ENCODE measurements around the gene LRATD1. TPM values are rescaled to one million over a fixed set of nuclear protein-coding genes. Genes with fewer than 3 reads are reported as not detected.
A peak's percentile ranks its signal among the peaks of the same experiment; 100 is the strongest.
"Not testable (repeated sequence)": the region's sequence is repeated elsewhere in the genome, so short reads cannot be mapped to it uniquely, and the experiment has no call there.

Gene LRATD1, protein sequence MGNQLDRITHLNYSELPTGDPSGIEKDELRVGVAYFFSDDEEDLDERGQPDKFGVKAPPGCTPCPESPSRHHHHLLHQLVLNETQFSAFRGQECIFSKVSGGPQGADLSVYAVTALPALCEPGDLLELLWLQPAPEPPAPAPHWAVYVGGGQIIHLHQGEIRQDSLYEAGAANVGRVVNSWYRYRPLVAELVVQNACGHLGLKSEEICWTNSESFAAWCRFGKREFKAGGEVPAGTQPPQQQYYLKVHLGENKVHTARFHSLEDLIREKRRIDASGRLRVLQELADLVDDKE
- total RNA-seq (2014; rRNA removed; shearing (Covaris generic); ENCODE audit: low replicate concordance) = 1.2 and 1.9 TPM in 2 replicates

DNA sequence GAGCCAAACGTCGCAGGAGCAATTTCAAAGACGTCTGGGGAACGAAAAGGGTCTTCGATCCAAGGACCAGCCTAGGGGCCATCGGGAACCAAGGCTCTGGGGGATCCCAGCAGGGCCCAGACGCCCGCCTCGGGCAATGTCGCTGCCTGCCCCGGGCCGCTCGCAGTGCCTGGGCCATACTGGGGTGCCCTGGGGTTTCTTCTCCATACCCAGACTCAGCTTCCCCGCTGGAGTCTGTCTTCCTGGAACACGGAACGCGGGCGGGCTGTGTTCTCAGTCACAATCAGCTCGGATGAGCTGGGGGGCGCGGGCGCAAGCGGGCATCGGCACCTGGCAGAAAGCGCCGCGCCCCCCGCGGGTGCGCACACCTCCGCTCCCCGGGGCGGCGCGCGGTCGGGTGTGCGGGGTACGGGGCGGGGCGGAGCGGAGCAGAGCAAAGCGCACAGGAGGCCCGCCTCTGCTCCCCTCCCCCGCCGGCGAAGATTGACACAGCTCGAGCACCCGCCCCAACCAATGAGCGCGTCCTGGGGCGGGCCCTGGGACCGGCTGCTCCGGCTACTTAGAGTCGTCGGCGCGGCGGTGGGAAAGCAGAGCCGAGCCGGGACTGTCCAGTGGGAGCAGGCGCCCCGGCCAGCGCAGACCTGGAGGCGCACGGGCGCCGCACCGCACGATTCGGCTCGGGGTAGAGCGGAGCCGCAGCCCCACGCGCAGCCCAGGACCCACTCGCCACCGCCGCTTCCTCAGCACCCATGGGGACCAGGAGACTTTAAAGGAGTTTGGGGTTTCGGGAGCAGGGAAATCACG is at the start of gene LRATD1:
Gene LRATD1 (plus strand): TSS at position 585 of the 804 bp plus-strand sequence. CDS start 1,263 bp downstream, outside the sequence.
- peak; percentile 88 for DNase-seq (ENCODE audit: low read depth)
- in situ Hi-C loops (cut with HindIII; ENCODE audit: low pct_unique_long_range_greater_than_20kb, low sequenced_read_pairs) = no loop called here

DNA sequence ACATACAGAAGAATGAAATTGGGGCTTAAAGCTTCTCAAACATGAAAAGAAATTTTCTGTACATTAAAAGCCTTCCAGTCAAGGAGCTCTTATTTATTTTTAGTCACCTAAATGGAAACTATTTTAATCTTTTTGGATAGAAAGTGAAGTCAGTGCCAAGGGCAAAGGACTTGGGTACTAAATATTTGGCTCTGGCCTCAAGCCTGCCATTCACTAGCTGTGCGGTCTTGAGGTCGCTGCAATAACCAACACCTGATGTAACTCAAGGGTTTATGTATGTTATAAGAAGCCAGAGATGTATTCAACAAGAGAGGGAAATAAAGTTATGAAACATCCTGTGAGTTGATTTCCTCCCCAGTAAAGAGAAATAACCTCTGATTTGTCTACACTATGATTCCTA is 49.5 kb upstream of the LRATD1 start:
- no peak for DNase-seq (ENCODE audit: low read depth)
- in situ Hi-C loops (cut with HindIII; ENCODE audit: low pct_unique_long_range_greater_than_20kb, low sequenced_read_pairs) = no loop called here

DNA sequence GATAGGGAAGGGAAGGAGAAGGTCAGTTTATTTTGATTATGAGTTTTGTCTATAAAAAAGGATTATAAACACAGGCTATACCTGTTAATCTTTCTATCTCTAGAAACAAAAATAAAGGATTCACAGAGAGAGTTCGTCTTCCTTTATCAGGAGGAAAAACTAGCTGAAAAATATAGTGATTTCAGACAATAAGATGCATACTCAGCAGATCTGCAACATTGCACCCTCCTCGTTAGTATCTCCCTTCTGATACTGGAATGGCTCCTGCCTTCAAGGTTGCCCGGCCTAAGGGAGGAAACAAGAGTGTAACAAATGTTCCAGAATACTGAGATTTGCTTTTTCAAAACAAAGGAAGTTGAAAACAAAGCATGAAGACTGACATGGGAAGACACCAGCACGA is 48.7 kb upstream of the LRATD1 start:
- DNase-seq (ENCODE audit: low read depth) = no peak
- in situ Hi-C loops (cut with HindIII; ENCODE audit: low pct_unique_long_range_greater_than_20kb, low sequenced_read_pairs) = no loop called here

DNA sequence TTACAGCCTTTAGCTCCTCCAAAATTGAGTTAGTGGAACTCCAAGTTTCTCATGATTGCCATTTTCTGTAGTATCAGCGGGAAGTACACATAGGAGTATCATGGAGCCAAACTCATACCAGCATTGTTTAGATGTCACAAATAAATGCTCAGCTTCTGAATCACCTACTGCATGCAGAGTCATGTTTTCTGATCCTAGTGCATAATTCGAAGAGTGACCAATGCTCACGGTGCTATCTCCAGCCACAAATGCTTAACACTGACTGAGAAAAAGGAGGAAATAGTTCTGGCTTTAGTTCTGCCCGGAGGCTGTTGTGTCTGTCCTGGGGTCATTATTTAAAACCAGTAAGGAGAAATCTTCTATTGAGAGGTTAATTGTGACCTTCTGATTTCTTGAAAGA is 45.4 kb upstream of the LRATD1 start:
- peak; percentile 3 for DNase-seq (ENCODE audit: low read depth)

DNA sequence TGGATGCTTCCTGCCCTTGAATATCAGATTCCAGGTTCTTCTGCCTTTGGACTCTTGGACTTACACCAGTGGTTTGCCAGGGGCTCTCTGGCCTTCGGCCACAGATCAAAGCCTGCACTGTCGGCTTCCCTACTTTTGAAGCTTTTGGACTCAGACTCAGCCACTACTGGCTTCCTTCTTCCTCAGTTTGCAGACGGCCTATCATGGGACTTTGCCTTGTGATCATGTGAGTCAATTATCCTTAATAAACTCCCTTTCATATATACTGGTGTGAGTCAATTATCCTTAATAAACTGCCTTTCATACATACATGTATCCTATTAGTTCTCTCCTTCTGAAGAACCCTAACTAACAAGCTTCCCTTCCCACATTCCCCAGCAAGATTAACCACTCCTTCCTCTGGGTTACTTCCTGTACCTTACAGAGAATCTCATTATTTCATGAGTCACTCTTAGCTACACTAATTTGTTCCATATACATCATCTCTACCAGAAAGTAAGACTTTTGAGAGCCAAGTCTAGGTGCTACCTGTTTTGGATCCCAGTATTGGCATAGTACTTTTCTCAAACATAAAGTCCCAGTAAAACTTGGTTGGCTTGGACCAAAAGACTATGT is 31.3 kb upstream of the LRATD1 start:
- no peak for DNase-seq (ENCODE audit: low read depth)
- in situ Hi-C loops (cut with HindIII; ENCODE audit: low pct_unique_long_range_greater_than_20kb, low sequenced_read_pairs) = no loop called here

More for the DNA sequence above, 45.4 kb upstream of the LRATD1 start:
- in situ Hi-C loops (cut with HindIII; ENCODE audit: low pct_unique_long_range_greater_than_20kb, low sequenced_read_pairs) = no loop called here

DNA sequence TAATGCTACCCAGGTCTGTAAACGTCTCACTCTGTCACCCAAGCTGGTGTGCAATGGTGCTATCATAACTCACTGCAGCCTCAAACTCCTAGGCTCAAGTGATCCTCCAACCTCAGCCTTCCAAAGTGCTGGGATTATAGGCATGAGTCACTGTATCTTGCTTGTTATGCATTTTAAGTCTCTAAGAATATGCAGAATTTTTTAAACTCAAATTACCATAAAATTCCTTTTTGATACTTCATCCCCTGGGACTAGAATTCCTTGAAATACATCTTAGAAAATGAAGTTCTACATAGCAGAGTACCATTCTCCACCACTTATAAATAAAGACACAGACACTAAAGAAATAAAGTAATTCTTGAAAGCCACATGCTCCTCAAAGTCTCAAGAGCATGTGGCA is 30.2 kb upstream of the LRATD1 start:
- in situ Hi-C loops (cut with HindIII; ENCODE audit: low pct_unique_long_range_greater_than_20kb, low sequenced_read_pairs) = no loop called here
- no peak for DNase-seq (ENCODE audit: low read depth)

DNA sequence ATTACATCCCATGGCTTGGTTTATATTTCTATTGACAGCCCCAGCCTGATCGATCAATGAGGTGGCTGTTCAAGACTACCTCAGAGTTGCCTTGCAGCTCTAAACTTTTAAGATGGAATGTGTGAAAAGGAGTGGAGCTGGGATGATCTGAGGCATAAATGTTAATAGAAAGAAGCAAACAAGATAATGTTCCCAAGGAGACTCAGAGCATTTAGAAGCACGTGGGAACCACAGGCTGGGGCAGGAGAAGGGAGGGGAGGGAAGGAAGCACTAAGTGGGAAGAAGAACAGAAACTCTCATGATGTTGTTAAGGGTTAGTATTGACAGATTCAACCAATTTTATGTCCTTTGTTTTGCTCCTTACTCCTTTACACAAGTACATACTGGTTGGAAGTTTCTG is 28.8 kb upstream of the LRATD1 start:
- in situ Hi-C loops (cut with HindIII; ENCODE audit: low pct_unique_long_range_greater_than_20kb, low sequenced_read_pairs) = no loop called here
- no peak for DNase-seq (ENCODE audit: low read depth)

DNA sequence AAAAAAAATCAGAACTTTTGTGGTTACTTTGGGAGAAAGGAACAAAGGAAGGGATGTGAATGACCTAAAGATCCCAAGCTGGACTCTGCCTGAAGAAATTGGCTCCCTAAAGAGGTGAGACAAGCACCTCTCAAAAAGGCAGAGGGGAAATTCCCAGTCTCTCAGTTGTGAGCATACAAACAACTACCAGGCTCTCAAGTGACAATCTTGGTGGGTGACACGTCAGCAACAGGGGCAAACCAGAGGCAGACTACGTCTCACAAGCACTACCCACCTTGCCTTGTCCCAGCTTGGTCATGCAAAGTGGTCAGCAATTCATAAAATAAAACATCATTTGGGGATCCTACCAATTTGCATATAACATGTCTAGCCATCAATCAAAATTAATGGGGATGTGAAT is 24.3 kb upstream of the LRATD1 start:
- in situ Hi-C loops (cut with HindIII; ENCODE audit: low pct_unique_long_range_greater_than_20kb, low sequenced_read_pairs) = no loop called here
- no peak for DNase-seq (ENCODE audit: low read depth)

DNA sequence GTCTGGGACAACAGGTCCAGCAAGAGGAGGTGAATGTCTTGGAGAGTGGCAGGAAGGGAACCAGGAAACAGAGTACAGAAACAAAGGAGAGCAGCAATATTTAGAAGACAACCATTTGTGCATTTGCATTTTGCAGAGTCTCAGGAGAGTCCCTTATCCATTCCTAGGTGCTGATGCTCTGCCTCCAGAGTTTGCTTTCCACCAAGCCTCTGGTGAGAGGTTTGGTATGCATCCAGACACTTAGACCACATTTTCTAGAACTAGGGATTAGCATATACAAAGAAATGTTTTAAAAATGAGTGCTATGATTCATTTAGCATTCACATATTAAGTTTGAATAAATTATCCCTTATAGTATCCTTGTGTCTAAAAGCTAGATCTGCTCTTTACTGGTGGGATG is 18.5 kb upstream of the LRATD1 start:
- in situ Hi-C loops (cut with HindIII; ENCODE audit: low pct_unique_long_range_greater_than_20kb, low sequenced_read_pairs) = no loop called here
- DNase-seq (ENCODE audit: low read depth) = no peak

DNA sequence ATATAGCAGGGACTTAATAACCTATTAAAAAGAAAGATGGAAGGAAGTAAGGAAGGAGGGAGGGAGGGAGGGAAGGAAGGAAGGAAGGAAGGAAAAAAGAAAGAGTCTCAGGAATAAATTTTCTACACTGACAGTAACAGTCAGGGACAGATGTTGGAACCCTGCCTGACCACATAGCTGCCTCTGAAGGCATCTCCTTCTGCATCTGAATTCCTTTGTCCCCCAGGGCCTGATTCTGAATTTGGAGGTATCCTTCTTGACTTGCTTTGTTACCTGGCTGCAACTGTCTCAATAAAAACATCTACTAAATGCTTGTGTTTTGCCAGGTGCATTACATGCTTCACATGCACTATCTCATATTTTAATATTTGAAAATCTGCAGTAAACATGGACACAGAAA is 17.4 kb upstream of the LRATD1 start:
- in situ Hi-C loops (cut with HindIII; ENCODE audit: low pct_unique_long_range_greater_than_20kb, low sequenced_read_pairs) = no loop called here
- DNase-seq (ENCODE audit: low read depth) = no peak

DNA sequence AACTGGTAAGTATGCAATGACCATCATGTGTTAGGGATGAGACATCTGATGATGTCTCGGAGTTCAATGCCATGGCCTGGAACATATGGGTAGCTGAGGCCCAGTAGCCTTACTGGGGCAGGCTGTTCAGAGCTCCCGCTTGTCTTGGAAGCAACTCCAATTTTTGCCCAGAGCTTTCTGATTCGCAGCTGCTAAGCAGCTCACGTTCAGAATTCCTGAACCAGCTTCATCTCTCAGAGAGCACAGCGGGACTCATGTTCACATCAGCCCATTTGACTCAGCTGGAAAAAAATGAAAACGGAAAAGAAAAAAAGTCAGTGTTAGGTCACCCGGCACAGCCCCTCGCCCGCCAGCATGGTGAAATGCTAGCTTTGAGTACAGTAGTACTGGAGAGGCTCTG is 16.8 kb upstream of the LRATD1 start:
- DNase-seq (ENCODE audit: low read depth) = no peak
- in situ Hi-C loops (cut with HindIII; ENCODE audit: low pct_unique_long_range_greater_than_20kb, low sequenced_read_pairs) = no loop called here

DNA sequence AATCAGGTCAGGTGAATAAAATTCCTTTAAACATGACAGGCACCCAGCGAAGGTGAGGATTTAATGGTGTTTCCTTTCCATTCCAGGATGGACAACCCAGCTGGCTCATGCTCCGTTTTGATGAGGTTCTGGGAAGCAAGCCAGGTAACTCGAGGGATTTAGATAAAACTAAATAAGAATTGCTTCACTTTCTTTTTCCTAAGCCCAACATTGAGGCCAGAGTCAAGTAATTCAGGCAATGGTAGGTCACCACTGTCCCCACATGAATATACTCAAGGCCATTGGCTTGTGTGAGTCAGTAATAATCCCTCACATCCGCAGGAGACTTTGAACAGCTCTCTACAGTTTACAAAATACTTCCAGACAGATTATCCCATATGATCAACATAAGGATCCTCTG is 16.2 kb upstream of the LRATD1 start:
- in situ Hi-C loops (cut with HindIII; ENCODE audit: low pct_unique_long_range_greater_than_20kb, low sequenced_read_pairs) = no loop called here
- no peak for DNase-seq (ENCODE audit: low read depth)

DNA sequence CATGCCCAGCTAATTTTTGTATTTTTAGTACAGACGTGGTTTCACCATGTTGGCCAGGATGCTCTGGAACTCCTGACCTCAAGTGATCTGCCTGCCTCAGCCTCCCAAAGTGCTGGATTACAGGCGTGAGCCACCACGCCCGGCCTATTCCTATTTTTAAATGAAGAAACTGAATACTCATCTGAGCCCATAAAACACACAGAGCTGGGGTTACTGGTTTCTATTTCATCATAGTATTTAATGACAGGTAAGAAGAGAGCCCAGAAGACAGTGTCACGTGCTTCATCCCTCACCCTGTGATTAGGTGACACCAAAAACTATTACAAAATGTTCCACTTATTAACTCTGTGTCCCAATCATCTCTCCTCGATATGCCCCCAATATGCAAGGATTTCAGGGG is 15.6 kb upstream of the LRATD1 start:
- DNase-seq (ENCODE audit: low read depth) = no peak
- in situ Hi-C loops (cut with HindIII; ENCODE audit: low pct_unique_long_range_greater_than_20kb, low sequenced_read_pairs) = no loop called here

DNA sequence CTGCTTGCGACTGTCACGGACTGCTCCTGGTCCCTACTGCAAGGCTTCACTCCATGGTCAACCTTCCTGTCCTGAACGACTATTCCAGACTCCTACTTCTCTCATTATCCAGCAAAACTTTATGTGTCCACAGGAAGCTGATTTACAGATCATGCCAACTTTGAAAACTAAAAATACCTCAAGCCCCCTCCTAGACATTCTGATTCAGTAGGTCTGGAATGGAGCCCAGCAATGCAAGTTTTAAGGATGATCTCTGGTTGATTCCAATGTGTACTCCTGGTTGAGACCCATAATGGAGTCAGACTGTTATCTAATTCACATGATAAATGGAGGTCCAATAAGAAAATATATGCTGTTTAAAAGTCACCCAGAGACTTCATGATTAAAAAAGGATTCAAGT is 13.1 kb upstream of the LRATD1 start:
- in situ Hi-C loops (cut with HindIII; ENCODE audit: low pct_unique_long_range_greater_than_20kb, low sequenced_read_pairs) = no loop called here

DNA sequence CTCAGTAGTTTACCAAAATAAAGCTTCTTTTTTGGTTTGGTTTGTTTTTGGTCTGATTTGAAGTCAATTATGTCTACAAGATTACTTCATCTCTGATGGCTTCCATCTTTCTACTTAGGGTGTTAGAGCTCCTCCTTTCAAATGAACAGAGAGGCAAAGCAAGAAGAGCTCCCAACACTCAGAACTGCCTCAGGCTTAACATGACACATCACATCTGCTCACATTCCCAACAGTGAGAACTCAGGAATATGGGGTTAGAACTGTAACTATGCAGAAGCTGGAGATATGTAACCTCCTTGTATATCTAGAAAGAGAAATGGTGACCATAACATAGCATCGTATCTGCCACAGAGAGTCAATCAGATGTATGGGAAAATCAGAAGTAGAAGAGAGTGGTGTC is 11.4 kb upstream of the LRATD1 start:
- in situ Hi-C loops (cut with HindIII; ENCODE audit: low pct_unique_long_range_greater_than_20kb, low sequenced_read_pairs) = no loop called here
- no peak for DNase-seq (ENCODE audit: low read depth)

More for the DNA sequence above, 13.1 kb upstream of the LRATD1 start:
- no peak for DNase-seq (ENCODE audit: low read depth)

DNA sequence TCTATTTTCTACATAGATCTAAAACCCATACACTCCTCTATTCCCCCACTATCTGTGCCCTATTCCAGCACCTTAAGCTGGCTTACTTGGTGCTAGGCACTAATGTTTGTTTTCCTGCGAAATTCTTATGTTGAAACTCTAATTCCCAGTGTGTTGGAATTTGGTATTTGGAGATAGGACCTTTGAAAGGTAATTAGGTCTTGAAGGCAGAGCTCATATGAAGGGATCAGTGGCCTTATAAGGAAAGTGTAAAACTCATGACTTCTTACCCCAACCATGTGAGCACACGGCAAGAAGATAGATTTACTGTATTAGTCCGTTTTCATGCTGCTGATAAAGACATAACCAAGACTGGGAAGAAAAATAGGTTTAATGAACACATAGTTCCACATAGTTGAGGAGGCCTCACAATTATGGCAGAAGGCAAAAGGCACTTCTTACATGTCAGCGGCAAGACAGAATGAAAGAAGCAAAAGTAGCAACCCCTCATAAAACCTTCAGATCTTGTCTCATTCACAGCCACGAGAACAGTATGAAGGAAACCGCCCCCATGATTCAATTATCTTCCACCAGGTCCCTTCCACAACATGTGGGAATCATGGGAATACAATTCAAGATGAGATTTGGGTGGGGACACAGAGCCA is 10.5 kb upstream of the LRATD1 start:
- in situ Hi-C loops (cut with HindIII; ENCODE audit: low pct_unique_long_range_greater_than_20kb, low sequenced_read_pairs) = no loop called here
- no peak for DNase-seq (ENCODE audit: low read depth)

DNA sequence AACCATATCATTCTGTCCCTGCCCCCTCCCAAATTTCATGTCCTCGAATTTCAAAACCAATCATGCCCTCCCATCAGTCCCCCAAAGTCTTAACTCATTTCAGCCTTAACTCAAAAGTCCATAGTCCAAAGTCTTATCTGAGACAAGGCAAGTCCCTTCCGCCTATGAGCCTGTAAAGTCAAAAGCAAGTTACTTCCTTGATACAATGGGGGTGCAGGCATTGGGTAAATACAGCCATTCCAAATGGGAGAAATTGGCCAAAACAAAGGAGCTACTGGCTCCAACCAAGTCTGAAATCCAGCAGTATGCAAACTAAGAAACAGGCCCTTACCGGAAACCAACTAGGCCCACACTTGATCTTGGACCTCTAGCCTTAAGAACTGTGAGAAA is 10.0 kb upstream of the LRATD1 start:
- DNase-seq (ENCODE audit: low read depth); in situ Hi-C loops (cut with HindIII; ENCODE audit: low pct_unique_long_range_greater_than_20kb, low sequenced_read_pairs): not testable (repeated sequence)

DNA sequence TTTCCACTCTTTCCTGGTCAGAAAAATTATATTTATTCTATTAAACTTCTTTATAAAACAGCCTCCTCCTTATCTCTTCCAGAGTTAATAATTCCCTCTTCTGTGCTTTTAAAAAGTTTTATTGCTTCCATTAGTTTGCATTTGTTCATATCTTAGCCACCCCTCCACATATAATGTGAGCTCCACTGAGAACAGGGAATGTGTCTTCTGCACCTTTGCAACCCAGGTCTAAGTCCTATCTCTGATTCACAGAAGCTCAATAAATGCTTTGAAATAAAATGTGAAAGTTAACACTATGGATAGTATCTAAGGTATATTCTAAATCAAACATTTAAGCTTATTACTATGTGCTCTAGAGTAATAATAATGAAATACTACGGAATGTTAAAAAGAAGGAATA is 9.3 kb upstream of the LRATD1 start:
- in situ Hi-C loops (cut with HindIII; ENCODE audit: low pct_unique_long_range_greater_than_20kb, low sequenced_read_pairs) = no loop called here

DNA sequence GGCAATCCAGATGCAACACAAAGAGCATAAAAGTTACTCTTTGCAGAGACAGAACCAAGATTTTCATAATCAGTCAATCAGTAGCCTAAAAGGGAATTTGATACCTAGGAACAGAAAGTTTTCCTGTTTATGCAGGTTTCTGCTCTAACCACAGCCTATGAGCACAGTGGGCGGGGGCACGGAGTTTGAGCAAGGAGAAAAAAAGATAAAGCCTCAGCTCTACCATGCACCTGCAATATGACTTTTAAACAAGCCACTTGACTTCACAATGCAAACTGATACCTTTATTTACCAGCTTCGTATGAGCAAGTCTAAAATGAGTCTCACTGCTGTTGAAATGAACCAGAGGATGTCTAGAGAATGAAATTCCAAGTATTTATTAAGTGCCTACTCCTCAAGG is 5.6 kb upstream of the LRATD1 start:
- no peak for DNase-seq (ENCODE audit: low read depth)
- in situ Hi-C loops (cut with HindIII; ENCODE audit: low pct_unique_long_range_greater_than_20kb, low sequenced_read_pairs) = no loop called here

More for the DNA sequence above, 9.3 kb upstream of the LRATD1 start:
- DNase-seq (ENCODE audit: low read depth) = no peak

All from Caki2 (cell line).